ENCODE measurements around the gene PIP4K2A. TPM values are rescaled to one million over a fixed set of nuclear protein-coding genes. Genes with fewer than 3 reads are reported as not detected.

Gene PIP4K2A
- total RNA-seq, 1 experiment from 2014 or later: 24.2 TPM

GRCh38 chr10:22615101-22615500 is 99.3 kb downstream of the PIP4K2A start:
- intact Hi-C loops (cut with micrococcal nuclease; ENCODE audit: unreplicated experiment): no loop called here
- H3K36me3 Mint-ChIP-seq (ENCODE audit: insufficient read depth, unreplicated experiment): peaks cover 17% of the 10 kb centered on the region
- H3K27me3 Mint-ChIP-seq (ENCODE audit: unreplicated experiment): no peaks in the 10 kb centered on the region
- no peak overlapping the region for H3K4me3 Mint-ChIP-seq (ENCODE audit: low read depth, unreplicated experiment)
- DNase-seq: no peak
- no peak for TF ChIP-seq CTCF (IDR thresholded peaks at IDR 0.05; ENCODE audit: unreplicated experiment)
- no TSS peak for BruUV-seq (replicated peaks)
- H3K27ac Mint-ChIP-seq (ENCODE audit: unreplicated experiment): no peak overlapping the region
- H3K4me1 Mint-ChIP-seq (ENCODE audit: low read depth, unreplicated experiment): peaks cover 49% of the 10 kb centered on the region
- H3K9me3 Mint-ChIP-seq (ENCODE audit: low read depth, unreplicated experiment): no peaks in the 10 kb centered on the region
- CTCF ChIA-PET: interaction anchor here (0.6 kb wide), 1 partner anchor 10 kb away, joined by 4 read pairs; no protein-coding TSS in a partner anchor

- Mint-ChIP-seq H3K4me3 (ENCODE audit: low read depth, unreplicated experiment) (no peak overlapping the region), H3K9me3 (ENCODE audit: low read depth, unreplicated experiment) (no peaks in the 10 kb centered on the region), H3K4me1 (ENCODE audit: low read depth, unreplicated experiment) (peaks cover 32% of the 10 kb centered on the region), H3K27me3 (ENCODE audit: unreplicated experiment) (no peaks in the 10 kb centered on the region), H3K27ac (ENCODE audit: unreplicated experiment) (no peak overlapping the region), H3K36me3 (ENCODE audit: insufficient read depth, unreplicated experiment) (peaks cover 20% of the 10 kb centered on the region)
- intact Hi-C loops (cut with micrococcal nuclease; ENCODE audit: unreplicated experiment): no loop called here
- no peak for TF ChIP-seq CTCF (IDR thresholded peaks at IDR 0.05; ENCODE audit: unreplicated experiment)
- CTCF ChIA-PET: no interaction called here
- no TSS peak for BruUV-seq (replicated peaks)
- DNase-seq: no peak
Observed at GRCh38 chr10:22613011-22613410, 101.4 kb downstream of the PIP4K2A start.

- BruUV-seq (replicated peaks): no TSS peak
- Mint-ChIP-seq H3K9me3 (ENCODE audit: low read depth, unreplicated experiment) (no peaks in the 10 kb centered on the region), H3K36me3 (ENCODE audit: insufficient read depth, unreplicated experiment) (peaks cover 19% of the 10 kb centered on the region), H3K4me3 (ENCODE audit: low read depth, unreplicated experiment) (no peak overlapping the region), H3K27me3 (ENCODE audit: unreplicated experiment) (no peaks in the 10 kb centered on the region), H3K4me1 (ENCODE audit: low read depth, unreplicated experiment) (peaks cover 25% of the 10 kb centered on the region), H3K27ac (ENCODE audit: unreplicated experiment) (no peak overlapping the region)
- intact Hi-C loops (cut with micrococcal nuclease; ENCODE audit: unreplicated experiment): no loop called here
- CTCF ChIA-PET: no interaction called here
- DNase-seq: no peak
- no peak for TF ChIP-seq CTCF (IDR thresholded peaks at IDR 0.05; ENCODE audit: unreplicated experiment)
Observed at GRCh38 chr10:22612318-22612717, 102.1 kb downstream of the PIP4K2A start.

GRCh38 chr10:22611425-22612115 is 102.8 kb downstream of the PIP4K2A start:
- peaks cover 24% of the 10 kb centered on the region for H3K4me1 Mint-ChIP-seq (ENCODE audit: low read depth, unreplicated experiment)
- TF ChIP-seq CTCF (IDR thresholded peaks at IDR 0.05; ENCODE audit: unreplicated experiment): no peak
- no peak overlapping the region for H3K27ac Mint-ChIP-seq (ENCODE audit: unreplicated experiment)
- H3K27me3 Mint-ChIP-seq (ENCODE audit: unreplicated experiment): no peaks in the 10 kb centered on the region
- no peak overlapping the region for H3K4me3 Mint-ChIP-seq (ENCODE audit: low read depth, unreplicated experiment)
- H3K36me3 Mint-ChIP-seq (ENCODE audit: insufficient read depth, unreplicated experiment): peaks cover 19% of the 10 kb centered on the region
- CTCF ChIA-PET: no interaction called here
- BruUV-seq (replicated peaks): no TSS peak
- DNase-seq: no peak
- intact Hi-C loops (cut with micrococcal nuclease; ENCODE audit: unreplicated experiment): no loop called here
- no peaks in the 10 kb centered on the region for H3K9me3 Mint-ChIP-seq (ENCODE audit: low read depth, unreplicated experiment)

Data from Calu3 (cell line).